IPS DF 6.9 (cell line): ENCODE measurements around the gene CD2BP2.
"Not testable (repeated sequence)": the region's sequence is repeated elsewhere in the genome, so short reads cannot be mapped to it uniquely, and the experiment has no call there.

ENCODE experiments used
- DNase-seq: peaks from one replicate; pipeline ENCODE4 v3.0.0-alpha.2; 2013; ENCODE audit warnings: low read depth, low spot score
- H3K27ac ChIP-seq: one replicate; pipeline ENCODE4 v1.5.1; 2013; ENCODE audit warnings: low read length, control low read depth
- H3K27me3 ChIP-seq: 2 replicates; pipeline ENCODE4 v1.6.1; 2013; ENCODE audit warnings: mild to moderate bottlenecking, low read length; ENCODE audit not compliant: control insufficient read depth, insufficient read depth
- H3K36me3 ChIP-seq: 2 replicates; pipeline ENCODE4 v1.6.1; 2013; ENCODE audit warnings: low read length; ENCODE audit not compliant: control insufficient read depth, insufficient read depth
- H3K4me1 ChIP-seq: 2 replicates; pipeline ENCODE4 v1.6.1; 2013; ENCODE audit warnings: low read length; ENCODE audit not compliant: control insufficient read depth, insufficient read depth
- H3K4me3 ChIP-seq: 2 replicates; pipeline ENCODE4 v1.5.1; 2013; ENCODE audit warnings: mild to moderate bottlenecking, low read length
- H3K9me3 ChIP-seq: 2 replicates; pipeline ENCODE4 v1.6.1; 2013; ENCODE audit warnings: low read length, inconsistent platforms; ENCODE audit not compliant: control insufficient read depth, insufficient read depth
- WGBS: extraction: QIAGEN DNeasy Blood & Tissue Kit; methylation state at CpG from one replicate; pipeline ENCODE4 v1.1.7; 2013; ENCODE audit warnings: mixed read lengths, missing lambda C conversion rate; ENCODE audit not compliant: insufficient read length, insufficient coverage; 5-methylcytosine and 5-hydroxymethylcytosine counted together

Gene CD2BP2

GRCh38 chr16:30352488-30353401 is 2.4 kb downstream of the CD2BP2 start:
- no peaks in the 10 kb centered on the region for H3K4me1 ChIP-seq
- DNase-seq = no peak
- H3K4me3 ChIP-seq = no peak overlapping the region
- H3K9me3 ChIP-seq = no peaks in the 10 kb centered on the region
- H3K27ac ChIP-seq = no peak overlapping the region
- H3K36me3 ChIP-seq = peaks cover 25% of the 10 kb centered on the region
- no CpG with 5 or more reads among the region's 14 CpGs for WGBS
- no peaks in the 10 kb centered on the region for H3K27me3 ChIP-seq

- H3K27ac ChIP-seq = no peak overlapping the region
- H3K4me1 ChIP-seq = no peaks in the 10 kb centered on the region
- no CpG with 5 or more reads among the region's 11 CpGs for WGBS
- no peak for DNase-seq
- H3K4me3 ChIP-seq = no peak overlapping the region
- H3K9me3 ChIP-seq = no peaks in the 10 kb centered on the region
- H3K27me3 ChIP-seq = no peaks in the 10 kb centered on the region
- peaks cover 22% of the 10 kb centered on the region for H3K36me3 ChIP-seq
These were observed 3.3 kb downstream of the CD2BP2 start for GRCh38 chr16:30351586-30352419.

DNA sequence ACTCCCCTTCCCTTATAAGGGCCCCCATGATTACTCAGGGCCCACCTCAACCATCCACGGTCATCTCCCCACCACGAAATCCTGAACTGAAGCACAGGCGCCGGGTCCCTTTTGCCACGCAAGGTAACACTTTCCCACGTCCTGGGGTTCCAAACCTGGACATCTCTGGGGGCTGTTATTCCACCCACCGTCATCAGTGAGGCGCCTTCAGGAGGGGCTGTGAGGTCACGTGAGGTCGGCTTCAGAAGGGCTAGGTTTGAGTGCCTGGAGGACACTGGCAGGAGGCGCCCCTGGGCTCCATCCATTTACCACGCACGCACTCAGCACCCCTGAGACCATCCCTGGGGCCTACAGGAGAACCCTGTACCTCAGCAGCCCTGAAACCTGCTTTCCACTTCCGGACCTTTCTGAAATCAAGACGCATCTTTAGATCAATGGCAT is 4.1 kb downstream of the CD2BP2 start:
- Histone ChIP-seq H3K9me3 (no peaks in the 10 kb centered on the region), H3K4me1 (no peaks in the 10 kb centered on the region), H3K27me3 (no peaks in the 10 kb centered on the region), H3K27ac (no peak overlapping the region), H3K36me3 (peaks cover 22% of the 10 kb centered on the region), H3K4me3 (no peak overlapping the region)
- DNase-seq = no peak
- whole genome bisulfite sequencing = no CpG with 5 or more reads among the region's 15 CpGs

- Histone ChIP-seq H3K27ac (no peak overlapping the region), H3K36me3 (peaks cover 22% of the 10 kb centered on the region), H3K4me1 (no peaks in the 10 kb centered on the region), H3K9me3 (no peaks in the 10 kb centered on the region), H3K4me3 (no peak overlapping the region), H3K27me3 (no peaks in the 10 kb centered on the region)
- no peak for DNase-seq
- WGBS = no CpG with 5 or more reads among the region's 3 CpGs
These were observed 4.8 kb downstream of the CD2BP2 start for GRCh38 chr16:30350134-30350871.

DNA sequence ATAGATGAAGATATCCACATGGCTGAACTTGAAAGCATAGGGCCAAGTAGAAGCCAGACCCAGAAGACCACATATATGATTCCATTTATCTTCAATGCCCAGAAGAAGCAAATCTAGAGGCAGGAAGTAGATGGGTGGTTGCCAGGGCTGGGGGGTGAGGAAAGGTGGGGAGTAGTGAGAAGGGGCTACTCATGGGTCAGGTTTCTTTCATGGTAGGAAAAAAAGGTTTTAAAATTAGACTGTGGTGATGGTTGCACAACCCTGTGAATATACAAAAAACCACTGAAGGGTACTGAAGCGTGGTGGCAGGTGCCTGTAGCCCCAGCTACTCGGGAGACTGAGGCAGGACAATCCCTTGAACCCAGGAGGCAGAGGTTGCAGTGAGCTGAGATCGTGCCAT is 5.4 kb downstream of the CD2BP2 start:
- no peak for DNase-seq
- no peak overlapping the region for H3K4me3 ChIP-seq
- no CpG with 5 or more reads among the region's 3 CpGs for WGBS

DNA sequence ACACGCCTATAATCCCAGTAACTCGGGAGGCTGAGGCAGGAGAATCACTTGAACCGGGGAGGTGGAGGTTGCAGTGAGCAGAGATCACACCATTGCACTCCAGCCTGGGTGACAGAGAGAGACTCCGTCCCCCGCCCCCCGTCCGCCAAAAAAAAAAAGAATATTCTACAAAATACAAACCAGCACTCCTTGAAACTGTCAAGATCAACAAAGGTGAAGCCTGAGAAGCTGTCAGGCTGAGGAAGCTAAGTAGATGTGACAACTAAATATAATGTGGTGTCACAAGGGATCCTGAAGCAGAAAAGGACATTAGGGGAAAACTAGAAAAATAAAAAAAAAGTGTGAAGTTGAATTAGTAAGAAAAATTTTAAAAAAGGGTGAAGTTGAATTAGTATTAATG is 6.2 kb downstream of the CD2BP2 start:
- DNase-seq = no peak
- Histone ChIP-seq H3K36me3 (peaks cover 22% of the 10 kb centered on the region), H3K27me3 (no peaks in the 10 kb centered on the region), H3K27ac (no peak overlapping the region), H3K9me3 (no peaks in the 10 kb centered on the region), H3K4me1 (no peaks in the 10 kb centered on the region), H3K4me3 (no peak overlapping the region)
- WGBS = no CpG with 5 or more reads among the region's 7 CpGs

More for the DNA sequence above, 5.4 kb downstream of the CD2BP2 start:
- no peaks in the 10 kb centered on the region for H3K27me3 ChIP-seq
- H3K4me1 ChIP-seq = no peaks in the 10 kb centered on the region
- H3K27ac ChIP-seq = no peak overlapping the region
- no peaks in the 10 kb centered on the region for H3K9me3 ChIP-seq
- H3K36me3 ChIP-seq = peaks cover 22% of the 10 kb centered on the region

DNA sequence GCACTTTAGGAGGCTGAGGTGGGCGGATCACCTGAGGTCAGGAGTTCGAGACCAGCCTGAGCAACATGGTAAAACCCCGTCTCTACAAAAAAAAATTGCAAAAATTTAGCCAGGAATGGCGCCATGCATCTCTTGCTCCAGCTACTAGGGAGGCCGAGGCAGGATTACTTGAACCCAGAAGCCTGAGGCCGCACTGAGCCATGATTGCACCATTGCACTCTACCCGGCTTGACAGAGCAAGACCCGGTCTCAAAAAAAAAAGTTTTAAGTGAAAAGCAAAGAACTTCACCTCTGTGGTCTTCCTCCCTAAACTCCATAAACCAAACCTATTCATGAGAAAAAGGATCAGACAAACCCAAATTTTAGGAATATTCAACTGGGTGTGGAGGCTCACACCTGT is 7.0 kb downstream of the CD2BP2 start:
- Histone ChIP-seq H3K4me1 (no peaks in the 10 kb centered on the region), H3K36me3 (peaks cover 16% of the 10 kb centered on the region), H3K27ac (no peak overlapping the region), H3K27me3 (no peaks in the 10 kb centered on the region), H3K4me3 (no peak overlapping the region), H3K9me3 (no peaks in the 10 kb centered on the region)
- no CpG with 5 or more reads among the region's 8 CpGs for WGBS
- no peak for DNase-seq

- no peak overlapping the region for H3K27ac ChIP-seq
- no CpG with 5 or more reads among the region's 3 CpGs for WGBS
- DNase-seq = no peak
These were observed 8.8 kb downstream of the CD2BP2 start for GRCh38 chr16:30346286-30346685.

GRCh38 chr16:30343491-30343820 is 11.7 kb downstream of the CD2BP2 start:
- not testable (repeated sequence) for DNase-seq, H3K27ac ChIP-seq, H3K4me3 ChIP-seq, H3K4me1 ChIP-seq, H3K9me3 ChIP-seq, H3K36me3 ChIP-seq, H3K27me3 ChIP-seq
- no CpG with 5 or more reads among the region's 11 CpGs for WGBS

More at GRCh38 chr16:30346286-30346685, 8.8 kb downstream of the CD2BP2 start:
- Histone ChIP-seq H3K4me3 (no peak overlapping the region), H3K27me3 (no peaks in the 10 kb centered on the region), H3K4me1 (no peaks in the 10 kb centered on the region), H3K9me3 (no peaks in the 10 kb centered on the region), H3K36me3 (peaks cover 6% of the 10 kb centered on the region; the same call in 1 of the 2 replicates)
